AG09309 (cell line): ENCODE results near the gene TAGLN2.

ENCODE experiments used
- DNase-seq: peaks from one replicate; pipeline ENCODE4 v3.0.0-alpha.2; 2010; ENCODE audit warnings: low read depth
- H3K4me3 ChIP-seq: 2 replicates; pipeline ENCODE4 v1.5.1; 2011; ENCODE audit warnings: mild to moderate bottlenecking, low read depth, low read length, moderate library complexity; ENCODE audit not compliant: control insufficient read depth
- CTCF ChIP-seq: IDR thresholded peaks from 2 replicates; pipeline ENCODE4 v1.5.1; 2011; ENCODE audit warnings: mild to moderate bottlenecking, low read depth, low read length, inconsistent platforms; ENCODE audit not compliant: insufficient read depth, control insufficient read depth; ENCODE audit errors: missing control alignments

The TAGLN2 gene

GRCh38 chr1:159868766-159869165, 56.5 kb downstream of the TAGLN2 start:
- no peak overlapping the region for H3K4me3 ChIP-seq
- DNase-seq: no peak
- TF ChIP-seq CTCF: no peak
